ENCODE measurements around the gene CXCR3. TPM values are rescaled to one million over a fixed set of nuclear protein-coding genes. Genes with fewer than 3 reads are reported as not detected.
A peak's percentile ranks its signal among the peaks of the same experiment; 100 is the strongest.
"Not testable (repeated sequence)": the region's sequence is repeated elsewhere in the genome, so short reads cannot be mapped to it uniquely, and the experiment has no call there.

CXCR3 gene
- total RNA-seq, 4 donors from 2014 or later, result 1.1 to 3.5 (median 1.3) TPM; not detected in 1

- intact Hi-C loops (cut with DNase I; ENCODE audit: low total_unique reads) (no loop called here), in situ Hi-C loops (cut with MboI; ENCODE audit: low pct_ligation_motif_present in 1 of 4, low pct_unique_long_range_greater_than_20kb in 1 of 4, low sequenced_read_pairs in 3 of 4) (no loop called here)
- TF ChIP-seq EP300 (IDR thresholded peaks at IDR 0.05; ENCODE audit: low read depth), result no peak
- no peak for TF ChIP-seq POLR2AphosphoS5 (IDR thresholded peaks at IDR 0.05)
- no peak for TF ChIP-seq CTCF (IDR thresholded peaks at IDR 0.05)
- TF ChIP-seq POLR2A (IDR thresholded peaks at IDR 0.05), result no peak
- no peak overlapping the region for H3K4me3 ChIP-seq
- no peaks in the 10 kb centered on the region for H3K36me3 ChIP-seq
- no peaks in the 10 kb centered on the region for H3K9me3 ChIP-seq
- no peaks in the 10 kb centered on the region for H3K27me3 ChIP-seq
- WGBS, 2 donors (ENCODE audit: low coverage in 1 of 2), result 86 to 89% methylated on average over 2 of the region's 2 CpGs
- no peak for DNase-seq
- H3K4me1 ChIP-seq, result no peaks in the 10 kb centered on the region
- no peak overlapping the region for H3K27ac ChIP-seq
Measured at GRCh38 chrX:71599965-71600364, 18.3 kb downstream of the CXCR3 start.

- H3K9me3 ChIP-seq; intact Hi-C loops (cut with DNase I; ENCODE audit: low total_unique reads); H3K4me1 ChIP-seq; in situ Hi-C loops (cut with MboI; ENCODE audit: low pct_ligation_motif_present in 1 of 4, low pct_unique_long_range_greater_than_20kb in 1 of 4, low sequenced_read_pairs in 3 of 4); DNase-seq; H3K4me3 ChIP-seq; H3K27ac ChIP-seq; H3K36me3 ChIP-seq; H3K27me3 ChIP-seq: not testable (repeated sequence)
- WGBS, 2 donors (ENCODE audit: low coverage in 1 of 2), result 92% methylated on average over 7 of the region's 8 CpGs; no CpG with 5 or more reads in 1 of the 2 donors
Measured at GRCh38 chrX:71593210-71593609, 25.1 kb downstream of the CXCR3 start.

GRCh38 chrX:71586929-71587328, 31.4 kb downstream of the CXCR3 start:
- DNase-seq, result peak; percentile 14
- TF ChIP-seq POLR2A (IDR thresholded peaks at IDR 0.05) (no peak), POLR2AphosphoS5 (IDR thresholded peaks at IDR 0.05) (peak in 2 of 3 donors; percentile 19 to 48)
- Histone ChIP-seq H3K27me3 (no peaks in the 10 kb centered on the region), H3K4me1 (no peaks in the 10 kb centered on the region), H3K4me3 (no peak overlapping the region), H3K9me3 (no peaks in the 10 kb centered on the region), H3K36me3 (no peaks in the 10 kb centered on the region), H3K27ac (peak overlapping the region in 3 of 4 donors; percentile 24 to 52 (median 28))
- WGBS, 2 donors (ENCODE audit: low coverage in 1 of 2), result 81 to 83% methylated on average over 1 to 2 of the region's 2 CpGs
- intact Hi-C loops (cut with DNase I; ENCODE audit: low total_unique reads) (no loop called here), in situ Hi-C loops (cut with MboI; ENCODE audit: low pct_ligation_motif_present in 1 of 4, low pct_unique_long_range_greater_than_20kb in 1 of 4, low sequenced_read_pairs in 3 of 4) (no loop called here)

DNA sequence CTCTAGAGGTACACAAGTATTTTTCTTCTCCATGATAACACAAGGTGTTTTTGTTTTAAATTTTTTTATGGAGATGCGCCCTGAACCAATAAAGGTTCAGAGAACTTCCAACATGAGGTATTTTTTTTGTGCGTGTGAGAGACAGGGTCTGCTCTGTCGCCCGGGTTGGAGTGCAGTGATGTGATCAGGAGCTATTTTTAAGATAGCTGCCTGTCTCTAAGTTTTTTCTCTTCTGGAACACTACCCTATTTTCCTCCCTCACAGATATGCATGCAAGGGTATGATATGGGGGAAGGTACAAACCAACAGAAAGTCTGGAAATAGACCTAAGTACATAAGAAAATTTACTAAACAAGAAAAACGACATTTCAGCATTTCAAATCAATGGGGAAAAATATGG, 37.1 kb downstream of the CXCR3 start:
- intact Hi-C loops (cut with DNase I; ENCODE audit: low total_unique reads), result loop anchor here (5.0 kb wide), 1 partner anchor 1149 kb away; no protein-coding TSS in a partner anchor
- Histone ChIP-seq H3K36me3 (no peaks in the 10 kb centered on the region), H3K27me3 (no peaks in the 10 kb centered on the region), H3K4me3 (no peak overlapping the region), H3K4me1 (no peaks in the 10 kb centered on the region), H3K9me3 (no peaks in the 10 kb centered on the region), H3K27ac (no peak overlapping the region)
- no peak for TF ChIP-seq EP300 (IDR thresholded peaks at IDR 0.05; ENCODE audit: low read depth)
- WGBS, 2 donors (ENCODE audit: low coverage in 1 of 2), result 76% methylated on average over 5 of the region's 5 CpGs; no CpG with 5 or more reads in 1 of the 2 donors
- DNase-seq, result no peak
- in situ Hi-C loops (cut with MboI; ENCODE audit: low pct_ligation_motif_present in 1 of 4, low pct_unique_long_range_greater_than_20kb in 1 of 4, low sequenced_read_pairs in 3 of 4), result no loop called here

- H3K4me1 ChIP-seq, result no peaks in the 10 kb centered on the region
- H3K27me3 ChIP-seq, result no peaks in the 10 kb centered on the region
- TF ChIP-seq POLR2A (IDR thresholded peaks at IDR 0.05) (no peak), POLR2AphosphoS5 (IDR thresholded peaks at IDR 0.05) (no peak), CTCF (IDR thresholded peaks at IDR 0.05) (no peak), EP300 (IDR thresholded peaks at IDR 0.05; ENCODE audit: low read depth) (no peak)
- in situ Hi-C loops (cut with MboI; ENCODE audit: low pct_ligation_motif_present in 1 of 4, low pct_unique_long_range_greater_than_20kb in 1 of 4, low sequenced_read_pairs in 3 of 4) (no loop called here), intact Hi-C loops (cut with DNase I; ENCODE audit: low total_unique reads) (loop anchor here (5.0 kb wide), 1 partner anchor 1148 kb away; no protein-coding TSS in a partner anchor)
- H3K36me3 ChIP-seq, result no peaks in the 10 kb centered on the region
- DNase-seq, result no peak
- WGBS, 2 donors (ENCODE audit: low coverage in 1 of 2), result 17 to 90% methylated on average over 1 to 7 of the region's 7 CpGs
- H3K27ac ChIP-seq, result no peak overlapping the region
- H3K4me3 ChIP-seq, result no peak overlapping the region
- H3K9me3 ChIP-seq, result no peaks in the 10 kb centered on the region
Measured at GRCh38 chrX:71579990-71580380, 38.3 kb downstream of the CXCR3 start.

All from transverse colon (tissue), 4 donors.